Parathyroid adenoma (tissue), 2 donors: Measurements from ENCODE around the gene TMEM167B.

Experiments
- H2AFZ ChIP-seq: fragments of 300-600 bp; sonication (generic); one replicate; pipeline ENCODE4 v1.7.0; 2017; ENCODE audit warnings: antibody characterized with exemption, mild to moderate bottlenecking
- H3K27ac ChIP-seq: fragments of 300-600 bp; sonication (generic); one replicate; pipeline ENCODE4 v1.7.0; 2017
- H3K27me3 ChIP-seq: fragments of 300-600 bp; sonication (generic); one replicate; pipeline ENCODE4 v1.7.0; 2017; ENCODE audit warnings: low read length; ENCODE audit not compliant: control insufficient read depth, insufficient read depth
- H3K36me3 ChIP-seq: fragments of 300-600 bp; sonication (generic); one replicate; pipeline ENCODE4 v1.7.0; 2017; ENCODE audit warnings: low read length; ENCODE audit not compliant: control insufficient read depth, insufficient read depth
- H3K4me1 ChIP-seq: fragments of 300-600 bp; sonication (generic); one replicate; pipeline ENCODE4 v1.7.0; 2017; ENCODE audit warnings: control low read depth
- H3K4me2 ChIP-seq: fragments of 300-600 bp; sonication (generic); one replicate; pipeline ENCODE4 v1.7.0; 2017; ENCODE audit warnings: low read length
- H3K4me3 ChIP-seq: fragments of 300-600 bp; sonication (generic); one replicate; pipeline ENCODE4 v1.7.0; 2017; ENCODE audit warnings: low read depth, low read length
- H3K79me2 ChIP-seq: fragments of 300-600 bp; sonication (generic); one replicate; pipeline ENCODE4 v1.7.0; 2017; ENCODE audit warnings: control low read depth
- H3K9ac ChIP-seq: fragments of 300-600 bp; sonication (generic); one replicate; pipeline ENCODE4 v1.7.0; 2017; ENCODE audit warnings: mild to moderate bottlenecking
- H3K9me3 ChIP-seq: fragments of 300-600 bp; sonication (generic); one replicate; pipeline ENCODE4 v1.7.0; 2017; ENCODE audit warnings: low read length; ENCODE audit not compliant: control insufficient read depth
- CTCF ChIP-seq: fragments of 300-600 bp; sonication (generic); IDR thresholded peaks from one replicate; pipeline ENCODE4 v1.7.0; 2017; ENCODE audit warnings: antibody characterized with exemption, mild to moderate bottlenecking
- donor health status: primary hyperparathyroidism.

The TMEM167B gene

GRCh38 chr1:109067883-109068282 lies 22.7 kb upstream of the TMEM167B start:
- Histone ChIP-seq H3K4me2 (no peak overlapping the region), H3K9me3 (no peaks in the 10 kb centered on the region), H3K4me3 (no peak overlapping the region), H3K27me3 (no peaks in the 10 kb centered on the region), H3K9ac (no peak overlapping the region), H3K36me3 (no peaks in the 10 kb centered on the region), H3K79me2 (no peaks in the 10 kb centered on the region), H2AFZ (no peak overlapping the region), H3K4me1 (no peaks in the 10 kb centered on the region), H3K27ac (no peak overlapping the region)
- TF ChIP-seq CTCF, result no peak

DNA sequence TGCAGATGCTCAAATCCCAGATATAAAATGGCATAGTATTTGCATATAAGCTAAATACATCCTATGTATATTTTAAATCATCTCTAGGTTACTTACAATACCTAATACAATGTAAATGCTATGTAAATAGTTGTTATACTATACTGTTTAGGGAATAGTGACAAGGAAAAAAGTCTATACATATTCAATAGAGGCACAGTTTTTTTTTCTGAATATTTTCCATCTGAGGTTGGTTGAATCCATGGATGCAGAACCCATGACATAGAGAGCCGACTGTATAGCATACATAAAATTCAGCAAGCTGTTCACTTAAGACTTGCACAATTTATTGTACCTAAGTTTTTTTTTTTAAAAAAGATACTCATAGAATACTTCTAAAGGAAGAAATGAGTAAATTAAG lies 21.3 kb upstream of the TMEM167B start:
- Histone ChIP-seq H3K9me3 (no peaks in the 10 kb centered on the region), H2AFZ (no peak overlapping the region), H3K4me2 (no peak overlapping the region), H3K9ac (no peak overlapping the region), H3K4me3 (no peak overlapping the region), H3K79me2 (peaks cover 2% of the 10 kb centered on the region), H3K36me3 (no peaks in the 10 kb centered on the region), H3K27me3 (no peaks in the 10 kb centered on the region), H3K4me1 (no peaks in the 10 kb centered on the region), H3K27ac (no peak overlapping the region)
- TF ChIP-seq CTCF, result no peak

DNA sequence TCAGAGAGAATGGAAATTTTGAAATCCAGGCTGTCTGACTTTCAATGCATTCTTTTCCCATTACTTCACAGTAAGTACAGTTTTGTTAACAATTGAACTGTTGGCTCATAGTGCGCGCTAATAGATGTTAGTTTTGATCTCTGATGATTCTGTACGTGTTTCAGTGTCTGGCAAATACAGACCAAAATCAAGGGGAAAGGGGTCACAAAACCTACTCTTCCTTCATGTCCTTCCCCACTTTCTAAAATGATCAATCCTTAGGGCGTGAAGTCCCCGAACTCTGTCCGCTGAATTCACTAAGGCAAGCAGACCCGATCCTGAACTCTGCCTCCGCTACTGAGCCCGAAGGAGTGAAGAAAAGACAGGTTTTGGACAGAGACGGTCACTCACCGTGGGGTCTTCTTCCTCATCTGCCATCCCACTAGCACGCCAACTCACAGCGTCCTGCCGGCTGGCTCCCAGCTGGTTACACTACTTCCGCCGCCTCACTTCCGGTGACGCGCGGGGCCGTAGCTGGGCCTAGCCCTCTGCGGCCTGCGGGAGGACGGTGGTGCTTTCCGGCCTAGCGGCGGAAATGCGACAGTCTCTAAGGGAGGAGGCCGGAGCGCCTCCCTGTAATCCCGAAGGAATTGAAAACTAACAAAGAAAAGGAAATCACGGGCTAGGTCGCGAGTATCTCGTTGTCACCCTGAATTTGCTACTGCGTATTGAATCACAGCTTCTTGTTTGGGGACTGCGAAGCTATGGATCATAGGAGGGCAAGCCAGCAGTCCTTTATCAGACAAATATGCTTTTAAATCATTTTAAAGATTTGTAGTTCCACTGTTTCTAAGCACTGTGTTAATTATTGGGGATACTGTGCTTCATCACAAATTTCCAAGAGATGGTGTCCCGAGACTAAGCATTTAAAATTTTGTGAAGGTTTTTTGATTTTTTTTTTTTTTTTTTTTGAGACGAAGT lies 14.8 kb upstream of the TMEM167B start, which contains the start of gene TAF13:
TSS of gene TAF13 (minus strand) at position 473 of the 960 bp plus-strand sequence. CDS start at position 417, 56 bp downstream.
- H3K36me3 ChIP-seq, result no peaks in the 10 kb centered on the region
- peak within 1 kb of the TSS; percentile 94 for H2AFZ ChIP-seq
- peak within 1 kb of the TSS; percentile 79 for H3K4me3 ChIP-seq
- peak within 1 kb of the TSS; percentile 78 for H3K9ac ChIP-seq
- H3K27me3 ChIP-seq, result no peaks in the 10 kb centered on the region
- H3K4me2 ChIP-seq, result peak within 1 kb of the TSS; percentile 73
- H3K27ac ChIP-seq, result peak within 1 kb of the TSS; percentile 95
- no peak for TF ChIP-seq CTCF
- peaks cover 5% of the 10 kb centered on the region for H3K79me2 ChIP-seq
- no peaks in the 10 kb centered on the region for H3K4me1 ChIP-seq
- no peaks in the 10 kb centered on the region for H3K9me3 ChIP-seq

- no peak for TF ChIP-seq CTCF
- H3K9me3 ChIP-seq, result no peaks in the 10 kb centered on the region
- no peak overlapping the region for H3K4me2 ChIP-seq
- H3K36me3 ChIP-seq, result no peaks in the 10 kb centered on the region
- peaks cover 4% of the 10 kb centered on the region for H3K79me2 ChIP-seq
- H3K9ac ChIP-seq, result no peak overlapping the region
- H2AFZ ChIP-seq, result no peak overlapping the region
- H3K4me3 ChIP-seq, result no peak overlapping the region
- no peaks in the 10 kb centered on the region for H3K4me1 ChIP-seq
- no peak overlapping the region for H3K27ac ChIP-seq
- no peaks in the 10 kb centered on the region for H3K27me3 ChIP-seq
Measured at GRCh38 chr1:109078317-109078716, 12.2 kb upstream of the TMEM167B start.
